IMR-90 (cell line): Measurements from ENCODE around the gene PLRG1. TPM values are rescaled to one million over a fixed set of nuclear protein-coding genes. Genes with fewer than 3 reads are reported as not detected.

ENCODE experiments used
- ATAC-seq: fragments of 200-7000 bp; cut with Tn5 transposase; 2 replicates; pipeline ENCODE4 v1.9.1; 2020; ENCODE audit warnings: low read depth, mild to moderate bottlenecking, moderate library complexity
- BruUV-seq: library from RNA; stranded (reverse); fragments of 400-500 nt; replicated peaks from 2 replicates; lab custom pipeline; 2021; lab: Mats Ljungman, UMichigan
- CTCF ChIA-PET: fragments of 300-600 bp; formaldehyde crosslinking; extraction: SDS; loops from one replicate; lab custom pipeline; 2021; ENCODE audit warnings: antibody characterized with exemption; lab: Yijun Ruan, JAX
- POLR2A ChIA-PET: fragments of 300-600 bp; sonication (Branson Sonifier 250); formaldehyde crosslinking; loops from one replicate; lab custom pipeline; 2022; ENCODE audit warnings: antibody characterized with exemption; ENCODE audit not compliant: unreplicated experiment; lab: Charles Lee
- DNase-seq: peaks from one replicate; pipeline ENCODE4 v3.0.0; 2013
- H2AFZ ChIP-seq: replicated peaks from 2 replicates; pipeline ENCODE3; 2013; ENCODE audit warnings: low read length, mild to moderate bottlenecking; ENCODE audit not compliant: poor library complexity
- H2AK5ac ChIP-seq: 2 replicates; pipeline ENCODE4 v1.6.1; 2013; ENCODE audit warnings: low read depth, low read length, inconsistent platforms
- H2AK9ac ChIP-seq: replicated peaks from 2 replicates; pipeline ENCODE3; 2013; ENCODE audit warnings: mild to moderate bottlenecking, low read depth, low read length, moderate library complexity; ENCODE audit not compliant: poor library complexity
- H2BK120ac ChIP-seq: 2 replicates; pipeline ENCODE4 v1.6.1; 2013; ENCODE audit warnings: low read depth, low read length, inconsistent platforms
- H2BK15ac ChIP-seq: 3 replicates; pipeline ENCODE4 v1.6.1; 2013; ENCODE audit warnings: low read depth, low read length, inconsistent platforms
- H2BK20ac ChIP-seq: 2 replicates; pipeline ENCODE4 v1.6.1; 2013; ENCODE audit warnings: low read depth, mild to moderate bottlenecking, inconsistent platforms, low read length, moderate library complexity
- H2BK5ac ChIP-seq: 2 replicates; pipeline ENCODE4 v1.6.1; 2013; ENCODE audit warnings: mild to moderate bottlenecking, low read depth, low read length, inconsistent platforms; ENCODE audit not compliant: poor library complexity, severe bottlenecking
- H3K14ac ChIP-seq: replicated peaks from 2 replicates; pipeline ENCODE4 v1.6.1; 2013; ENCODE audit warnings: low read depth, low read length, inconsistent platforms
- H3K18ac ChIP-seq: 2 replicates; pipeline ENCODE4 v1.6.1; 2013; ENCODE audit warnings: low read depth, low read length, control low read depth
- H3K23ac ChIP-seq: 2 replicates; pipeline ENCODE4 v1.6.1; 2013; ENCODE audit warnings: low read depth, low read length, inconsistent platforms
- H3K27ac ChIP-seq: 2 replicates; pipeline ENCODE4 v1.5.1; 2013; ENCODE audit warnings: mild to moderate bottlenecking, control low read depth, low read length; ENCODE audit not compliant: insufficient read depth
- H3K27me3 ChIP-seq: 2 replicates; pipeline ENCODE4 v1.6.1; 2013; ENCODE audit warnings: low read length; ENCODE audit not compliant: control insufficient read depth, insufficient read depth
- H3K36me3 ChIP-seq: 2 replicates; pipeline ENCODE4 v1.6.1; 2013; ENCODE audit warnings: low read length, mixed read lengths; ENCODE audit not compliant: control insufficient read depth, insufficient read depth
- H3K4ac ChIP-seq: 2 replicates; pipeline ENCODE4 v1.6.1; 2013; ENCODE audit warnings: low read depth, low read length, inconsistent platforms
- H3K4me1 ChIP-seq: 2 replicates; pipeline ENCODE4 v1.6.1; 2013; ENCODE audit warnings: low read length, mixed read lengths; ENCODE audit not compliant: control insufficient read depth, insufficient read depth
- H3K4me2 ChIP-seq: 2 replicates; pipeline ENCODE4 v1.6.1; 2013; ENCODE audit warnings: low read depth, mild to moderate bottlenecking, control low read depth, low read length, moderate library complexity
- H3K4me3 ChIP-seq: 2 replicates; pipeline ENCODE4 v1.5.1; 2013; ENCODE audit warnings: low read depth, mild to moderate bottlenecking, control low read depth, low read length, moderate library complexity; ENCODE audit not compliant: insufficient read depth
- H3K56ac ChIP-seq: 2 replicates; pipeline ENCODE4 v1.6.1; 2013; ENCODE audit warnings: low read length, inconsistent platforms; ENCODE audit not compliant: insufficient read depth; ENCODE audit errors: extremely low read depth
- H3K79me1 ChIP-seq, 2 experiments: 2 replicates each; pipeline ENCODE4 v1.6.1; 2013; ENCODE audit warnings: low read length in 2 of 2, inconsistent platforms in 1 of 2, low read depth in 1 of 2
- H3K9ac ChIP-seq: 2 replicates; pipeline ENCODE4 v1.6.1; 2013; ENCODE audit warnings: low read depth, low read length, control low read depth
- H3K9me1 ChIP-seq: 2 replicates; pipeline ENCODE4 v1.6.1; 2013; ENCODE audit warnings: low read length, inconsistent platforms; ENCODE audit not compliant: insufficient read depth
- H3K9me3 ChIP-seq: 2 replicates; pipeline ENCODE4 v1.6.1; 2013; ENCODE audit warnings: low read length; ENCODE audit not compliant: control insufficient read depth, insufficient read depth
- H4K20me1 ChIP-seq: 2 replicates; pipeline ENCODE4 v1.6.1; 2013; ENCODE audit warnings: low read length, inconsistent platforms; ENCODE audit not compliant: insufficient read depth
- H4K5ac ChIP-seq: 2 replicates; pipeline ENCODE4 v1.6.1; 2013; ENCODE audit warnings: mild to moderate bottlenecking, low read depth, low read length, control low read depth
- H4K8ac ChIP-seq, 2 experiments: 2 replicates each; pipeline ENCODE4 v1.6.1; 2013; ENCODE audit warnings: low read depth in 2 of 2, low read length in 2 of 2, control low read depth in 1 of 2, inconsistent platforms in 1 of 2
- H4K91ac ChIP-seq: 2 replicates; pipeline ENCODE4 v1.6.1; 2013; ENCODE audit warnings: low read depth, low read length, inconsistent platforms; ENCODE audit not compliant: insufficient read depth
- BHLHE40 ChIP-seq: fragments of 150-350 bp; IDR thresholded peaks from 2 replicates; pipeline ENCODE4 v1.6.1; 2016; ENCODE audit warnings: mild to moderate bottlenecking, low read depth, low read length
- CEBPB ChIP-seq: IDR thresholded peaks from 2 replicates; pipeline ENCODE4 v1.6.1; 2012; ENCODE audit warnings: low read depth, low read length, improper control_type of control experiment
- CHD1 ChIP-seq: IDR thresholded peaks from 2 replicates; pipeline ENCODE4 v1.6.1; 2012; ENCODE audit warnings: low read depth, low read length, improper control_type of control experiment
- CTCF ChIP-seq: conservative IDR thresholded peaks from 2 replicates; pipeline ENCODE4 v1.5.1; 2012; ENCODE audit warnings: mild to moderate bottlenecking, low read depth, low read length, improper control_type of control experiment
- ELK1 ChIP-seq: fragments of 150-350 bp; IDR thresholded peaks from 2 replicates; pipeline ENCODE4 v1.6.1; 2016; ENCODE audit warnings: low read depth, mild to moderate bottlenecking, low read length, moderate library complexity, borderline replicate concordance
- FOS ChIP-seq: fragments of 150-350 bp; IDR thresholded peaks from 2 replicates; pipeline ENCODE4 v1.6.1; 2016; ENCODE audit warnings: low read depth, low read length
- MAFK ChIP-seq: IDR thresholded peaks from 2 replicates; pipeline ENCODE4 v1.6.1; 2012; ENCODE audit warnings: low read depth, low read length, improper control_type of control experiment
- MAZ ChIP-seq: IDR thresholded peaks from 2 replicates; pipeline ENCODE4 v1.6.1; 2012; ENCODE audit warnings: low read depth, mild to moderate bottlenecking, low read length, improper control_type of control experiment, moderate library complexity, borderline replicate concordance
- MXI1 ChIP-seq: IDR thresholded peaks from 2 replicates; pipeline ENCODE4 v1.6.1; 2012; ENCODE audit warnings: low read depth, mild to moderate bottlenecking, low read length, moderate library complexity, borderline replicate concordance
- NFE2L2 ChIP-seq: fragments of 150-350 bp; IDR thresholded peaks from 2 replicates; pipeline ENCODE4 v1.6.1; 2016; ENCODE audit warnings: low read depth, mild to moderate bottlenecking, low read length
- POLR2A ChIP-seq: IDR thresholded peaks from 2 replicates; pipeline ENCODE4 v1.6.1; 2012; ENCODE audit warnings: mild to moderate bottlenecking, low read depth, low read length
- RAD21 ChIP-seq: IDR thresholded peaks from 2 replicates; pipeline ENCODE4 v1.6.1; 2012; ENCODE audit warnings: low read length, improper control_type of control experiment
- RCOR1 ChIP-seq: IDR thresholded peaks from 2 replicates; pipeline ENCODE4 v1.6.1; 2012; ENCODE audit warnings: mild to moderate bottlenecking, low read length, improper control_type of control experiment; ENCODE audit not compliant: insufficient replicate concordance
- RFX5 ChIP-seq: IDR thresholded peaks from 2 replicates; pipeline ENCODE4 v1.8.0; 2012; ENCODE audit warnings: low read depth, mild to moderate bottlenecking, low read length, moderate library complexity
- SMC3 ChIP-seq: fragments of 150-350 bp; IDR thresholded peaks from 2 replicates; pipeline ENCODE4 v1.6.1; 2016; ENCODE audit warnings: low read depth, mild to moderate bottlenecking, antibody characterized with exemption, low read length, moderate library complexity
- USF2 ChIP-seq: fragments of 150-350 bp; IDR thresholded peaks from 2 replicates; pipeline ENCODE4 v1.6.1; 2017; ENCODE audit warnings: mild to moderate bottlenecking, antibody characterized with exemption, low read length, low read depth
- WGBS, 2 experiments: methylation state at CpG; one replicate each; pipeline versions ENCODE4 v1.1.5 to v1.1.7; 2013; ENCODE audit warnings: missing lambda C conversion rate in 2 of 2; ENCODE audit not compliant: insufficient read length in 1 of 2; ENCODE audit errors: extremely low coverage in 2 of 2; 5-methylcytosine and 5-hydroxymethylcytosine counted together
- dilution Hi-C: fragments of 300-500 bp; cut with HindIII; formaldehyde crosslinking; loops from one replicate; pipeline ENCODE4 v1.14.3; 2018; ENCODE audit warnings: low sequenced_read_pairs; ENCODE audit not compliant: unreplicated experiment
- in situ Hi-C: fragments of 300-500 bp; cut with MboI; formaldehyde crosslinking; loops from 3 replicates; pipeline ENCODE4 v1.14.3; 2019; ENCODE audit warnings: low sequenced_read_pairs, inconsistent platforms, mixed read lengths
- intact Hi-C: fragments of 100-400 bp; cut with micrococcal nuclease; formaldehyde crosslinking; loops from 2 replicates; pipeline ENCODE4 v1.10.0; 2022
- polyA plus RNA-seq, 3 experiments: library from polyadenylated mRNA; depleted of rRNA; stranded (reverse); fragments of >200 nt; gene quantifications; 2 replicates each; pipeline ENCODE4 v1.2.3, GENCODE V29; 2012; ENCODE audit warnings: low replicate concordance in 1 of 3
- total RNA-seq: library from RNA; depleted of rRNA; stranded (reverse); fragments of >200 nt; gene quantifications from 2 replicates; pipeline ENCODE4 v1.2.3, GENCODE V29; 2012

PLRG1 gene
- total and polyA plus RNA-seq, 2 of the 4 experiments (the other 2 are of a cell fraction), result 76.1 to 200 TPM

GRCh38 chr4:154573190-154573870 is 23.1 kb upstream of the PLRG1 start:
- Histone ChIP-seq H3K18ac (no peak overlapping the region), H4K91ac (no peak overlapping the region), H2AK5ac (no peak overlapping the region), H2BK120ac (no peak overlapping the region), H3K9me3 (no peaks in the 10 kb centered on the region), H3K4me1 (no peaks in the 10 kb centered on the region), H4K20me1 (no peaks in the 10 kb centered on the region), H4K8ac (no peak overlapping the region), H2AFZ (no peak overlapping the region), H3K4me3 (no peak overlapping the region), H2AK9ac (no peak overlapping the region), H3K14ac (no peak overlapping the region), H2BK15ac (no peak overlapping the region), H3K27ac (no peak overlapping the region), H3K23ac (no peak overlapping the region), H4K5ac (no peak overlapping the region), H3K4me2 (no peak overlapping the region), H3K27me3 (no peaks in the 10 kb centered on the region; the same call in 1 of the 2 replicates), H3K56ac (no peak overlapping the region), H3K36me3 (no peaks in the 10 kb centered on the region), H2BK20ac (no peak overlapping the region), H3K9me1 (no peaks in the 10 kb centered on the region), H3K9ac (no peak overlapping the region), H3K79me1 (no peaks in the 10 kb centered on the region), H3K4ac (no peak overlapping the region), H2BK5ac (no peak overlapping the region)
- dilution Hi-C loops (no loop called here), intact Hi-C loops (no loop called here), in situ Hi-C loops (loop anchor here (25.0 kb wide), 1 partner anchor 789 kb away; no protein-coding TSS in a partner anchor)
- ATAC-seq (no peak), DNase-seq (no peak)
- CTCF ChIA-PET, result no interaction called here
- TF ChIP-seq RCOR1 (no peak), MAZ (no peak), MXI1 (no peak), ELK1 (no peak), RAD21 (no peak), NFE2L2 (no peak), CHD1 (no peak), RFX5 (no peak), MAFK (no peak), POLR2A (no peak), USF2 (no peak), CTCF (no peak), FOS (no peak), CEBPB (no peak), SMC3 (no peak), BHLHE40 (no peak)
- BruUV-seq, result no TSS peak
- WGBS, 2 experiments, result no CpG with 5 or more reads among the region's 5 CpGs
- POLR2A ChIA-PET, result no interaction called here
